Measurements from ENCODE around the gene ABCC12. TPM values are rescaled to one million over a fixed set of nuclear protein-coding genes. Genes with fewer than 3 reads are reported as not detected.

ABCC12 gene
- total RNA-seq, 1 experiment from 2014 or later = not detected

DNA sequence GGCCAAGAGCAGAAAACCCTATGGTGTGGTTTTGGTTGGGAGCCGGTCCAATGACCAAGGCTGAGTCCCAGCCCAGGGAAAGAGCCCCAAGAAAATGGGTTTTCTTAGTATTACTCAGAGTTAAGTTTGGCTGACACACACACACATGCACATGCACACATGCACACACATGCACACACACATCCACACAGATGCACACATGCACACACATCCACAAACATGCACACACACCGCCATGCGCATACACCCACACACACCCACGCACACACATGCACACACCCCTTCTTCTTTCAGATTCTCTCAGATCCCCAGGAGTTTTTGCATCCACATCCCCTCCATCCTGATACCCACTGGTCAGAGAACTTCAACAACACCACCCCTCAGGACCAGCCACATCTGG is 9.1 kb downstream of the ABCC12 start:
- H3K27me3 ChIP-seq (replicated peaks; ENCODE audit: insufficient read depth, low read depth, low read length, poor library complexity) = peaks cover 7% of the 10 kb centered on the region
- no TSS peak for BruUV-seq (replicated peaks)
- no peaks in the 10 kb centered on the region for H3K36me3 ChIP-seq (ENCODE audit: insufficient read depth, low read length, poor library complexity, severe bottlenecking)
- H3K9me3 ChIP-seq (ENCODE audit: low read depth, low read length, poor library complexity, severe bottlenecking) = peaks cover 12% of the 10 kb centered on the region
- intact Hi-C loops (cut with micrococcal nuclease; ENCODE audit: unreplicated experiment) = no loop called here
- TF ChIP-seq, protein P1, sequence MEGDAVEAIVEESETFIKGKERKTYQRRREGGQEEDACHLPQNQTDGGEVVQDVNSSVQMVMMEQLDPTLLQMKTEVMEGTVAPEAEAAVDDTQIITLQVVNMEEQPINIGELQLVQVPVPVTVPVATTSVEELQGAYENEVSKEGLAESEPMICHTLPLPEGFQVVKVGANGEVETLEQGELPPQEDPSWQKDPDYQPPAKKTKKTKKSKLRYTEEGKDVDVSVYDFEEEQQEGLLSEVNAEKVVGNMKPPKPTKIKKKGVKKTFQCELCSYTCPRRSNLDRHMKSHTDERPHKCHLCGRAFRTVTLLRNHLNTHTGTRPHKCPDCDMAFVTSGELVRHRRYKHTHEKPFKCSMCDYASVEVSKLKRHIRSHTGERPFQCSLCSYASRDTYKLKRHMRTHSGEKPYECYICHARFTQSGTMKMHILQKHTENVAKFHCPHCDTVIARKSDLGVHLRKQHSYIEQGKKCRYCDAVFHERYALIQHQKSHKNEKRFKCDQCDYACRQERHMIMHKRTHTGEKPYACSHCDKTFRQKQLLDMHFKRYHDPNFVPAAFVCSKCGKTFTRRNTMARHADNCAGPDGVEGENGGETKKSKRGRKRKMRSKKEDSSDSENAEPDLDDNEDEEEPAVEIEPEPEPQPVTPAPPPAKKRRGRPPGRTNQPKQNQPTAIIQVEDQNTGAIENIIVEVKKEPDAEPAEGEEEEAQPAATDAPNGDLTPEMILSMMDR (conservative IDR thresholded peaks at IDR 0.05; ENCODE audit: low read depth, low read length) = no peak
- no peak for TF ChIP-seq EZH2 (IDR thresholded peaks at IDR 0.05; ENCODE audit: borderline replicate concordance, low read depth, low read length, poor library complexity, severe bottlenecking)
- H3K4me3 ChIP-seq (ENCODE audit: low read depth, low read length, poor library complexity, severe bottlenecking) = no peak overlapping the region
- CTCF ChIA-PET = no interaction called here
- H3K27ac ChIP-seq (ENCODE audit: low read depth, low read length, poor library complexity, severe bottlenecking) = no peak overlapping the region
- no peak for DNase-seq (ENCODE audit: low spot score)
- H3K4me1 ChIP-seq (ENCODE audit: insufficient read depth, low read length, poor library complexity, severe bottlenecking) = no peaks in the 10 kb centered on the region
- POLR2A ChIA-PET (ENCODE audit: low non-redundant PET) = no interaction called here

DNA sequence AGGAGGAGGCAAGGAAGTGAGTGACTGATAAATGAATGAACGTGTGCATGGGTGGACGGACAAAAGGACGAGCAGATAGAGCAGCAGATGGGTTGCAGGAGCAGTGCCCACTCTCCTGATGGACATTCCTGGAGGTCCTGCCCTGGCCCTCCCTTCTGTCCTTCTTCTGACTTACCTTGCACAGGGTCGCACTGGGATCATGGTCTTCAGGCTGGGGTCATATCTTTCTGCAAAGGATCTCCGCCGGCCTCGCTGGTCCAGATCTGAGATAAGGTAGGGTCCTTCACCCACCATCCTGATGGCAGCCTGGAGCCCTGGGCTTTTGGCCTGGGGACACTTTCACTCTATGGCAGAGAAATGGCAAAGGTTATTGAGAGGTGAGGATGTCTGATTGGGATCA is 9.7 kb downstream of the ABCC12 start:
- no peaks in the 10 kb centered on the region for H3K4me1 ChIP-seq (ENCODE audit: insufficient read depth, low read length, poor library complexity, severe bottlenecking)
- ChIA-PET CTCF (no interaction called here), POLR2A (ENCODE audit: low non-redundant PET) (no interaction called here)
- no peak for DNase-seq (ENCODE audit: low spot score)
- no peak for TF ChIP-seq EZH2 (IDR thresholded peaks at IDR 0.05; ENCODE audit: borderline replicate concordance, low read depth, low read length, poor library complexity, severe bottlenecking)
- TF ChIP-seq, protein P1 (conservative IDR thresholded peaks at IDR 0.05; ENCODE audit: low read depth, low read length) = no peak
- intact Hi-C loops (cut with micrococcal nuclease; ENCODE audit: unreplicated experiment) = no loop called here
- peaks cover 7% of the 10 kb centered on the region for H3K27me3 ChIP-seq (replicated peaks; ENCODE audit: insufficient read depth, low read depth, low read length, poor library complexity)
- H3K4me3 ChIP-seq (ENCODE audit: low read depth, low read length, poor library complexity, severe bottlenecking) = no peak overlapping the region
- no peaks in the 10 kb centered on the region for H3K36me3 ChIP-seq (ENCODE audit: insufficient read depth, low read length, poor library complexity, severe bottlenecking)
- no peak overlapping the region for H3K27ac ChIP-seq (ENCODE audit: low read depth, low read length, poor library complexity, severe bottlenecking)
- peaks cover 12% of the 10 kb centered on the region for H3K9me3 ChIP-seq (ENCODE audit: low read depth, low read length, poor library complexity, severe bottlenecking)
- no TSS peak for BruUV-seq (replicated peaks)

DNA sequence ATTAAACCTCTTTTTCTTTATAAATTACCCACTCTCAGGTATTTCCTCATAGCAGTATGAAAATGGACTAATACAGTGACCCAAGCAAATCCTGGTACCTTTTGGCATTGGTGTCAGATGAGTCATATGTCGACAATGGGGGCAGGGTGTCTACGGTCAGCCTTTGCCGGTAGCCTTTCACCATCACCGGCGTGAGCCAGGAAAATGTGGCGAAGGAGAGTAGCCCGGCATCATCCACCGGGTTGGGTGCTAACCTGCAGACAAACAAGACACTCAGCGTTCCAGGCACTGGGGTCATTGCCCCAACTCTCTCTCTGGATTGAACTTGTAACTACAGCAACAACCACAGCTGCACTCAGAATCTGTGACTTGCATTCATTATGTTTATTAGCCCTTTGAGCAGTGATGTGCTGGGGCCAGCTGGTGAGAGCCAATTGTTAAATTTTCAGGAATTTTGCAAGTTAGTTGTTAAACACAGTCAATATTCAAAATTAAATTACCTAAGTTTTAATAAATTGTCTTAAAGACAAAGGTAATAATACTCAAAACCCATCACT is 11.9 kb downstream of the ABCC12 start:
- POLR2A ChIA-PET (ENCODE audit: low non-redundant PET) = no interaction called here
- Histone ChIP-seq H3K36me3 (ENCODE audit: insufficient read depth, low read length, poor library complexity, severe bottlenecking) (no peaks in the 10 kb centered on the region), H3K4me1 (ENCODE audit: insufficient read depth, low read length, poor library complexity, severe bottlenecking) (no peaks in the 10 kb centered on the region), H3K27ac (ENCODE audit: low read depth, low read length, poor library complexity, severe bottlenecking) (no peak overlapping the region), H3K9me3 (ENCODE audit: low read depth, low read length, poor library complexity, severe bottlenecking) (peaks cover 4% of the 10 kb centered on the region), H3K4me3 (ENCODE audit: low read depth, low read length, poor library complexity, severe bottlenecking) (no peak overlapping the region), H3K27me3 (replicated peaks; ENCODE audit: insufficient read depth, low read depth, low read length, poor library complexity) (no peaks in the 10 kb centered on the region)
- TF ChIP-seq, protein P1 (conservative IDR thresholded peaks at IDR 0.05; ENCODE audit: low read depth, low read length) = no peak
- no peak for TF ChIP-seq EZH2 (IDR thresholded peaks at IDR 0.05; ENCODE audit: borderline replicate concordance, low read depth, low read length, poor library complexity, severe bottlenecking)
- no peak for DNase-seq (ENCODE audit: low spot score)
- CTCF ChIA-PET = no interaction called here
- no TSS peak for BruUV-seq (replicated peaks)
- intact Hi-C loops (cut with micrococcal nuclease; ENCODE audit: unreplicated experiment) = no loop called here

Measured in A673 (cell line).